ENCODE measurements around the gene PAF1.
A peak's percentile ranks its signal among the peaks of the same experiment; 100 is the strongest.

The PAF1 gene

DNA sequence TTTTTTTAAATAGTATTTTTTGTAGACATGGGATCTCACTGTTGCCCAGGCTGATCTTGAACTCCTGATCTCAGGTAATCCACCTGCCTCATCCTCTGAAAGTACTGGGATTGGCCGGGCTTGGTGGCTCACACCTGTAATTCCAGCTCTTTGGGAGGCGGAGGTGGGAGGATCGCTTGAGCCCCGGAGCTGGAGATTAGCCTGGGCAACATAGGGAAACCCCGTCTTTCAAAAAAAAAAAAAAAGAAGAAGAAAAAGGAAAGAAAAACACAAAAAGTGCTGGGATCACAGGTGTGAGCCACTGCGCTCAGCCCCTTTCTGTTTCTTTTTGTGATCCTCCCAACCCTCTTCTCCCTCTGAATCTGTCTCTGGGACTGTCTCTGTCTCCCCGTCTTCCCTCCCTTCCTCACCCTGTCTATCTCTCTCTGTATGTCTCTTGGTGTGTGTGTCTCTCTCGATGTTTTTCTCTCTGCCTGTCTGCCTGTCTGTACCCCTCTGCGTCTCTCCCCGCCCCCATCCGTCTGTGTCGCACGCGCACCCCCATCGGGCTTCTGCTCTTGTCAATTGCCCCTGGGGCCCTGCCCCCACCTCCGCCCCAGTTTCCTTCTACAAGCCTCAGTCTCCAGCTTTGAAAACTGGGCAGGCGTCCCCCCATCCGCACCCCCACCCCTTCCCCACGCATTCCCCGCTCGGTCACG, 15.2 kb upstream of the PAF1 start:
- peak; percentile 52 for DNase-seq (ENCODE audit: low spot score)

DNA sequence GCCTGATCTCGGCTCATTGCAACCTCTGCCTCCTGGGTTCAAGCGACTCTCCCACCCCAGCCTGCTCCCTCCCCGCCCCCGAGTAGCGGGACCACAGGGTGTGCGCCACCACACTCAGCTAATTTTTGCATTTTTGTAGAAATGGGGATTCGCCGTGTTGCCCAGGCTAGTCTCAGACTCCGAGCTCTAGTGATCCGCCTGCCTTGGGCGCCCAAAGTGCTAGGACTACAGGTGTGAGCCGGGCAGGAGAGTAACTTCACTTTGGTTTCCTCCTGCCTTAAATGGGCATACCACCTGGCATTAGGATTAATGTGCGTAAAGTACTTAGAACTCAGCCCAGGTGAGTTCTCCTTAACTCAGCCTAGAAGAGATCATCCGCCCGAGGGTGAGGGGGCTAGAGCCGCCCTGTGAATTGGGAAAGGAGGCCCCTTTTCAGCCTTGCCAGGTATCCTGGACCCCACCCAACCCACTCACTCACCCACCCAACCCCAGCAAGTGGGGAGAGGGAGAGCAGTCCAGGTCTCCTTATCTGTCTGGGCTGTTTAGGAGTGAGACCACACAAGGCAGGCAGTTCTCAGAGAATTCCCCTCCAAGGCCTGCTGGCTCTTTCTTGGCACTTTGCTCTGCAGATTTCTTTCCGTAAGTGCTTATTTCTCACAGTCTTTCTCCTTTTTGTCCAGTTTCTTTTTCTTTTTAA, 14.5 kb upstream of the PAF1 start:
- DNase-seq (ENCODE audit: low spot score), result no peak

DNA sequence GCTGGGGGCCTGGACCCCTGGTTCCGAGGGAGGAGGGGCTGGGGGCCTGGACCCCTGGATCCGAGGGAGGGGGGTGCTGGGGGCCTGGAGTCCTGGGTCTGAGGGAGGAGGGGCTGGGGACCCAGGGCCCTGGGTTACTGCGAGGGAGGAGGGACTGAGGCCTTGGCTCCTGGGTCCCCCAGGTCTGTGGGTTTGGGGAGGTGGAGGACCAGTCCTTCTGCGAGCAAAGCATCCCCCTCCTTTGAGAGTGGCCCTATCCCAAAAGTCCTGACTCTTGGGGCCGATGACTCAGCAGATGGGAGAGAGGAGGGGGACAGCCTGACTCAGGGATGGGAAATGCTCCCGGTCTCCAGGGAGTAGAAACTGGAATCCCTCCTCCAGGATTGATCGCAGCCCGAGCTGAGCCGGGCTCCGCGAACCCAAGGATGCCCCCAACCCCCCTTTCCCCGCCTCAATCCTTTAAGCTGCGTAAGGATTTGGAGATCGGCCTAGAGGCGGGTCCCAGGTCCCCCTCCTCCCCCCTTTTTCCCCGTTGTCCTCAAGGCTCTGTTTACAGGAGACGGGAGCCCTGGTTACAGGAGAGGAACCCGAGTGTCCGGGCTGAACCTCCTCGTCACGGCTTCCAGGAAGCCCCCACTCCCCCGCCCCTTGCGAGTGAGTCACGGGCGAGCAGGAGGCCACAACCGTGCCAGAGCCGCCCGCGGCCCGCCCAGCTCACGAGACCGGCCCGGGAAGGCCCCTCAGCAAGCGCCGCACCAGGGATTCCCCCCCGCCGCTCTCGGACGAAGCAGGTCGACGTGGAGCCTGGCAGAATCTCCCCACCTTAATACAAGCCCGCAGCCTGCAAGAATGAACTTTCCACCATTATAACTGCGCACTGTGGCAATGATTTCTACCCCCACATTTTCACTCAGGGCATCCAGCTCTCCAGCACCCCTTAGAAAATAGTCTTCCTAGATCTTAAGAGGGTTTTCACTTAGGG, 12.7 kb upstream of the PAF1 start:
- peak; percentile 70 for DNase-seq (ENCODE audit: low spot score)

DNA sequence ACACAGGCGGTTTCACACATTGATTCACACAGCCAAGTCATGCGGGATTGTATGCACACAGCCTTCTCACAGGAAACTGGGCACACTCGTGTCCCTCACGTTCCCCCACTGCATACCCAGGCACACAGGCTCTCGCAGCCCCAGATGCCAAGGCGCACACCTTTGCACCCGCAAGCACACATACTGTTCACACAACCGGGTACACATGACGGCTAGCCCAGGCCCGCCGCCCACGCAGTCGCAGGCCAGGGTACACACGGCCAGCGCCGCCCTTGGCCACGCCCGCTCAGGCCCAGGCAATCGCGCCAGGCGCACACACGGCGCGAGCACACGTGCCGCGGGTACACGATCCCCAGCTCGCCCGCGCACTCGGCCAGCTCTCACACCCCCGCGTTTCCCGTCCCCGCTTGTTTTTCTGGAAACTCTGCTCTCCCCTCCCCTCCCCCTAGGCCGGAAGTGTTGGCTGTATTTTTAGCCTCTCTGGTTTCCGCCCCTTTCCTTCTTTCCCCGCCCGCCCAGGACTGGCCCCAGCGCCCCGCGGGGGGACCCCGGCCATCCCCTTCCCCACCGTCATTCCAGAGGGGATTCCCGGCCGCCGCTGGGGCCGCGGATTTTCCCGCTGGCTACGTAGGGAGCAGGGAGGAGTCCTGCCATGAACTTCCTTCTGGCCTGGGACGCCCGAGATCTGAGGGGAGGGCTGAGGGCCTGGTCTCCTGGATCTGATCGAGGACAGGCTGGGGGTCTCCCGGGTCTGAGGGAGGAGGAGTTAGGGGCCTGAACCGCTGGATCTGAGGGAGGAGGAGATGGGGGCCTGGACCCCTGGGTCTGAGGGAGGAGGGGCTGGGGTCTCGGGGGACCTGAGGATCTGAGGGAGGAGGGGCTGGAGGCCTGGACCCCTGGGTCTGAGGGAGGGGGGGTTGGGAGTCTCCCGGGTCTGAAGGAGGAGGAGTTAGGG, 11.7 kb upstream of the PAF1 start:
- DNase-seq (ENCODE audit: low spot score), result peak; percentile 65

DNA sequence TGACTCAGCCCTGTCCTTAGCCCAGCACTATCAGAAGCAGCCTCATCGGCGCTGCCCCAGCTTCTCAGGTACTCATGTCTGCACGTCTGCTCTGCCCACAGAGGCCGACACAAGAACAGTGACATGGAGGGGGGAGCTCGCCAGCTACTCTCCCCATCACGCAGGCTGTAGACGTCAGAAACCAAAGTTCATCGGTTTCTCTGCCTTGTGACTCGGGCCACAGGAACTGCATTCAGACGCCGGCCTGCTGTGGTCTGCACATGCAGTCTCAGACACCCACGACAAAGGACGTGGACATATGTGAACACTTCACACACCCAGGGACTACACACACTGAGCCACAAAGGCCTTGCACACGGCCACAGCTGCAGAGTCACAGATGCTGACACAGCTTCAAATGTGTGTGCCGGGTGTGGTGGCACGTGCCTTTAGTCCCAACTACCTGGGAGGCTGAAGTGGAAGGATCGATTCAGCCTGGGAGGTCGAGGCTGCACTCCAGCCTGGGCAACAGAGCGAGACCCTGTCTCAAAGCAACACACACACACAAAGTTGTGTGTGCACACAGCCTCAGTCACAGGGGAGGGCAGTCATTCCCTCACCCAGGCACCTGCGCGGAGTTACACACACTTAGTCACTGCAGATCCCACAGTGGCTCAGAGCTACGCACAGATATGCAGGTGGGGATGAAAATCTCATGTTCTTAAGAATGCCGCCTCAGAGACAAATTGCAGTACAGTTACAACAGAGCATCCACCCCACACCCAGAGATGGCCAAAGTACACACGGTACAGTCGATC, 10.8 kb upstream of the PAF1 start:
- DNase-seq (ENCODE audit: low spot score), result peak; percentile 50

DNA sequence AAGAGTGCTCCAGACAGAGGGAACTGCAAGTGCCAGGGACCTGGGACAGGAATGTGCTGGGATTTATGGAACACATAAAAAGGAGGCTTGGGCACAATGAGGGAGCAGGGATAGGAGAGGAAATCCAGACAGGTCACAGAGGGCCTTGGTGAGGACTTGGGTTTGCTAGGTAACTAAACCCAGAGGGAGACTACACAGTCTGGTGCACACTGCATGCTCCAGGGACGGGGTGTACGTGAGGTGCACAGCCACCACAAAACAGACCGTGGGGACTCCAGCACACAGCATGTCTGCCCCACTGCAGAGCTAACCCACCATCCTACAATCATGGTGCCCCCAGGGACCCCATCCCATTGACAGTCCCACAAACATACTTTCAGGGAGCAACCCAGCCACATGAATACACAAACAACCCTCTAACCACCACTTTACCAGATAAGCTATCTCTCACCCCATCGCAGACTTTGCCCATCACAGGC, 10.2 kb upstream of the PAF1 start:
- no peak for DNase-seq (ENCODE audit: low spot score)

DNA sequence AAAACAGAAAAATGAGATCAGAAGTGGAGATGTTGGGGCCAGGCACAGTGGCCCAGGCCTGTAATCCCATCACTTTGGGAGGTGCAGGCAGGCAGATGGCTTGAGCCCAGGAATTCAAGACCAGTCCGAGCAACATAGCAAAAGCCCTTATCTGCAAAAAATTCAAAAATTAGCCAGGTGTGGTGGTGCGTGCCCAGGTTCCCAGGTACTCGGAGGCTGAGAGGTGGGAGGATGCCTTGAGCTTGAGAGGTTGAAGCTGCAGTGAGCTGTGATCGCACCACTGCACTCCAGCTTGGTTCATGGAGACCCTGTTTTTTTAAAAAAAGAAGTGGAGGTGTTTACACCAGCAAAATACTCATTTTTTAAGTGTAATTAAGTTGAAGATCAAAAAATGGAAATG, 9.2 kb upstream of the PAF1 start:
- DNase-seq (ENCODE audit: low spot score), result no peak

DNA sequence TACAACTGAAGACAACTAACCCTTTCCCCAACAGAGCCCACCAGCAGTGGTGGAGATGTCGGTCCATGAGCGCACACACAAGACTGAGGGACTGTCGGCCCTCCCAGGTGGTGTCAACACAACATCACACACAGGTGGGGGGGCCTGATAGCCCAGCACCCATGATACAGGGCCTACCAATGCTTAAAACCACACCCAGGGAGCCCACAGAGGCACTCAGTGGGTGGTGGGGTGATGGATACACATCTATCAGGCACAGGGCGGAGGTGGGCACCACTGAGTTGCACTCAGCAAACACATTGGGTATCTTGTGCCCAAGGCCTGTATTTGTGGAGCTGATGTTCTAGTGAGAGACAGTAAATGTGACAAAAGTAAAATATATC, 8.8 kb upstream of the PAF1 start:
- no peak for DNase-seq (ENCODE audit: low spot score)

DNA sequence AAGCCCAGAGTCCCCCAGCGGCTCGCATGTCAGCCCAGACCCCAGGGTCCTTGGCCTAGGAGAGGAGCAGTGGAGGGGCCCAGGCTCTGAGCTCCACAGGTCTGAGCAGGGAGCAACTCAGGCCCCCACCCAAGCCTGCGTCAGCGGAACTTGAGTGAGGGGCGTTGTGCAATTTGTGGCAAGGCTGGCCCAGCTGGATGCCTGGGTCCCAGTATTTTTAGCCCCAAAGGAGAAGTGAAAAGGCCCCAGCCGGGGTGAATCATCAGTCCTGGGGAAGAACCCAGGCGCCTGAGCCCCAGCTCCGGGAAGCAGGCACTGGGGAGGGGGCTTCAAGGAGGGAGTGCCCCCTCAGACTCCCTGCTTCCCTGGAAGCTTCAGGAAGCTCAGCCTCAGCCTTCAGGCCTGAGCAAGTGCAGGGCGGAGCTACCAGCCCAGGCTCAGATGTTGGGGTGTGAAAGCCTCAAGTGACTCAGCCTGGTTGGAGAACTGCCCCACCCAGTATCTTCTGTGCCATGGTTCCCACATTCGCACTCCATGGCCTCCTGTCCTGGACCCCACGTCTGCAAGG, 7.5 kb upstream of the PAF1 start:
- DNase-seq (ENCODE audit: low spot score), result peak; percentile 65

DNA sequence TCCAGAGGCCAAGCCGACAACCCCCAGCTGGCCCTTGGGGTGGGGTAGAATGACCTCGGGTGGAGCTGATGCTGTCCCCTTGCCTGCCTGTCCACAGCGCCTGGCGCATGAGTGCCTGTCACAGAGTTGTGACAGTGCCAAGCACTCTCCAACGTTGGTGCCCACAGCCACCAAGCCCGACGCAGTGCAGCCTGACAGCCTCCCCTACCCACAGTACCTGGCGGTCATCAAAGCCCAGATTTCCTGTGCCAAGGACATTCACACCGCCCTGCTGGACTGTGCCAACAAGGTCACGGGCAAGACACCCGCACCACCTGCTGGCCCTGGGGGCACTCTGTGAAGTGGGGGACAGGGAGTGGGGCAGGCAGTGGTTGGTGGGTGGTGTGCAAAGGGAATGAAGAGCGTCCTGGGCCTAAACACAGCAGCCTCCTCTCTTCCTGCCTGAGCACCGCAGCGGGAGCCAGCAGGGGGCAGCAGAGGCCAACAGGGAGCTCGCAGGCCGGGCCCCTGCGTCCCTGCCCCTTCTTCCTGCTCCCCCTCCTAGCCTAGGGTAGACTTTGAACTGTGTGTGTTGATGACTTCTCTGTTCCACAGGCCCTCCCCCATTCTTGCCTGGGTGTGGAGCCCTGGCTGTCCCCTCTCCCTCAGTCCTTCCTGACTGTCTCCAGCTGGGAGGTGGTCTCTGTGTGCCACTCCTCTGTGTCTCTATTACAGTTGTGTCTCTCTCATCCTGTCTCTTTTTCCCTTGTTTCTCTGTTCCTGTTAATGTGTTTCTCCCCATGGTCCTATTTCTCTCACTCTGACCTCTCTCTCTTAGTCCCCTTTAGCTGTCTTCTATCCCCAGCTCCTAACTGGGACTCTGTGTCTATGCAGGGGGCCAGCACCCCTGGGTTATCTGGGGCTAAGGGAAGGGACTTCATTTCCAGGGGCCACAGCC, 6.7 kb upstream of the PAF1 start:
- DNase-seq (ENCODE audit: low spot score), result peak; percentile 77

DNA sequence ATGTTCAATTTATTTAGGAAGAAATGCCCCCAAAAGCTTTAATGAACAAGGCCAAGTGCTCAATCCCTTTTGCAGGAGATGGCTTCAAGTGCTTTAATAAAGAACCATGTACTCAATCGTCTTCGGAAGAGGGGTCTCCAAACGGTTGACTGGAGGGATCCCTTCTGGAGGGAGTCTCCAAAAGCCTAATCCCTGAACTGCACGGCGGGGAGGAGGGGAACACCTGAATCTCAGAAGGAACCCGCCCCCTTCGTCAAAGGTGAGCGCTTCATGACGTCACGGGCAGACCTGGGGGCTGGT, 505 bp downstream of the PAF1 start:
- DNase-seq (ENCODE audit: low spot score), result peak; percentile 60

DNA sequence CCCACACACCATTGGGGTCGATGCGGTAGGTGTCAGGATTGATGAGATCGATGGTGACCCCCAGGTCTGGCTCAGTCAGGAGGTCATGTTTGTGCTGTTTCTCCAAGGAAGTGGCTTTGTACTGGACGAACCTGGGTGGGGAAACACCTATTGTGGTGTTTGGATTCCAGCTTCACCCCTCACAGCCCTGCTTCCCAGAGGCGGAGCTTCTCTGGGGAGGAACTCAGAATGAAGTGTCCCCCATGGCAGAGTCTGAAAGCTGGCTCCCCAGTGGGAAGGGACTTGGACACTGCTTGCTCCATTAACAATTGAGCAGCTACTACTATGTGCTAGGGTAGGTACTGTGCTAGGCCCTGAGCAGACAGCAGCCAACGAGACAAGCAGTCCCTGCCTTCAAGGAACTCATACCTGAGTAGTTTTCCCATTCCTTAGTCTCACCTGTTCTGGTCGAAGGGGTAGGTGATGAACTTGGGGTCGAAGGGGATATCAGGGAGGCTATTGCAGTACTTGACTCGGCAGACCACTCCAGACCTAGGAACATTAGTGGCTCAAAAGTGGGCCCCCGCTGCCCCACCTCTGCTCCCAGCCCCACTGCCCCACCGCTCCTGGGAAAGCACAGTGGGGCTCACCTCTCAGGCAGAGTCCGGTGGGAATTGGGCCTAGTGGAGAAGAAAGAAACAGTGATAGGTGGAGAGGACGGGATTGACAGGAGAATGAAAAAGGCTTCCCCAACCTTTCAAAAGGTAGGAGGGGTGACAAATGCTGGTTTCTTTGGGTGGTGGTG, 1.1 kb downstream of the PAF1 start:
- DNase-seq (ENCODE audit: low spot score), result no peak

DNA sequence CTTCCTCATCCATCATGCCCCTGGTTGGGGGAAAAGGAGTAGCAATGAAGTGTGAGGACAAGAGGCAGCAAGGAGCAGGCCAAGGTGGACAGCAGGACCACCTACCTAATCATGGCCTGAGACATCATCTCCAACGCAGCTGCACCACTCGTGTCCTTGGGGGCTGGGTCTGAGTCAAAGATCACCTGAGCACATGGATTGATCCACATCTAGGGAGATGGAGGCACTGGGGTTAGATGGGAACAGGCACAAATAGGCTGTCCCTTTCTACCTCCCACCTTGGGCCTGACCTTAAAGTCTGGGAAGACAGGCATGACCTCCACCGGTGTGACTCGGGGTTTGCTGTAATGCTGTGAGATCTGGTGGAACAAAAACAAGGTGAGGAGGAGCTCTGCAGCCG, 2.2 kb downstream of the PAF1 start:
- no peak for DNase-seq (ENCODE audit: low spot score)

DNA sequence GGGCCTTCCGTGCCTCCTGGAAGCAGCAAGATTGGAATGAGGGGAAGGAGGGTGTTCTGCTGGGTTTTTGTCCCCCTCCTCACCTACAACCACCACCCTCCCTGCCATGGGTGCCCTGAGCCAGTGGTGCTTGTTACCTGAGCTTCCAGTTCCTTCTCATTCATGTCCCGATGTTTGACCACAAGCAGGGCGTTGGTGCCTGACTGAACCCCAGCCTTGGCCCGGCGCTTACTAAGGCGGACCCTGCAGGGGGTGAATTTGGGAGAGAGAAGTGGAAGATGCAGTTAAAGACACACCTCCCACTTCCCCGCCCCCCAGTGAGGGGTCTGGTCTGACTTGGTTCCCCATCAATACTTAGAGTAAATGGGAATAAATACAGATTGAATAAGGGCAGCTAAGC, 4.3 kb downstream of the PAF1 start:
- DNase-seq (ENCODE audit: low spot score), result no peak

DNA sequence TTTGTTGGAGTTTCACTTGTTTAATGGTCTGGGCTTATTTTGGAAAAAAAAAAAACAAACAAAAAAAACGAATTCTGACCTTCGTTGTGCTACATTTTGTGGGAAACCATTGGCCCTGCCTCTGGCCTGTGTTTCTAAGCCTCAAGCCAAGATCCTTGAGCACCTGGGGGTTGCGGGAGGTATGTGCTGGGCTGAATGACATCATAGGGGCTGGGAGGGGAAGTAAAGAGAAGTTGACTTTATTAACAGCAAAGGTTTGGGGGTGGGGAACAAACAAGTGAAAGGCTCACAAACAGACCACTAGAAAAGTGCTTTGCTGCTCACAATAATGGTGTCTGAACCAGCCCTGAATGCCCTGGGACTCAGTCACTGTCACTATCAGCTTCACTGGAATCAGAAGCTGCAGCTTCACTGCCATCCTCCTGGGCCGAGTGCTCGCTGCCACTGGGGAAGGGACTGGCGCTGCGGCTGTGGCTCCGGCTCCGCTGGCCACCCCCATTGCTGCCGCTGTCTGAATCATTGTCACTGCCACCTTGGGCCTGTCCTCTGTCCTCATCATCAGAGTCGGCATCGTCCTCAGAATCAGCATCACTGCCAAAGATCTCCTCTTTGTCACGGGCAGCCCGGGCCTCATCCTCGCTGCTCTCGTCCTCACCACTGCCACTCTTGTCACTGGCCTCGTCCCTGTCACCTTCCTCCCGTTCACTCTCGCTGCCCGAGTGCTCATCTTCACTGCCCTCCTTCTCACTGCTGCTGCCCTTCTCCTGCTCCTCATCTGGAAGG, 5.1 kb downstream of the PAF1 start:
- no peak for DNase-seq (ENCODE audit: low spot score)

DNA sequence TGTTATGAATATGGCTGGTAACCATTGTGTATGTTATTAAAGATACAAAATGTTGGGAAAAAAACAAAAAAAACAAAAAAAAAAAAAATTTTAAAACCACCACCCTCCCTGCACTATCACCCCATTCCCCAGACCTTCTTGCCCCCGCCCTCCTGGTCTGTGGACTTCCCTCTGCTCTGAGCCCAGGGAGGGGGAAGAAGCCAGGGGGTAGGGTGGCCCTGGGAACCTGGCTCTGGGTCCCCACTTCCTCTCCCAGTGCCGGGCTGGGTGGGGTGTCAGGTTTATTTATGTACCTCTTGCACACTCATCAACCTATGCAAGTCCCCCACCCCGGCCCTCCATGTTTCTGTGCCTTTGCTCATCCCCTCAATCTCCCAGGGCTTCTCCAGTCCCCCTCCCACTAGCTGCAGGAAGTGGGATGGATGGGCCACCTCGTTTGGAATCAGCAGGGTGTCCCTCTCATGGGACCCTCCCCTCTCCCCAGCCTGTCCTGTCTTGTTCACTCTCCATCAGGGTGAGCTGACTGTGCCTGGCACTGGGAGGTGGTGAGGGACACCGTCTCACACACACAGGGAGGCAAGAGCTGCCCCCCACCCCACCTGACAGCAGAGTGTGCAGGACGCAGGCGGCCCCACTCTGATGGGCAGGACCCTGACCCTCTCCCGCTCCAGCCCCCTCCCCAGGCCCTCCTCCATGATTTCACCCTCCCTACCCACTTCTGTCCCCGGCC, 5.9 kb downstream of the PAF1 start:
- DNase-seq (ENCODE audit: low spot score), result no peak
